Vagina (tissue), 2 donors: ENCODE measurements around the gene TMEM179.

Experiments
- CTCF ChIP-seq, 3 experiments: fragments of 450-650 bp in 2 of 3; fragments of 200-600 bp in 1 of 3; sonication (generic) in 1 of 3; IDR thresholded peaks; one replicate each; pipeline ENCODE4 v1.5.1; 2017 to 2019; ENCODE audit warnings: antibody characterized with exemption in 3 of 3, mild to moderate bottlenecking in 2 of 3, moderate library complexity in 2 of 3
- POLR2A ChIP-seq, 2 donors: fragments of 450-650 bp; IDR thresholded peaks; one replicate each; pipeline ENCODE4 v1.6.1; 2017; ENCODE audit warnings: antibody characterized with exemption in 2 of 2, mild to moderate bottlenecking in 2 of 2, moderate library complexity in 2 of 2
- POLR2AphosphoS5 ChIP-seq, 2 donors: sonication (generic); formaldehyde crosslinking; IDR thresholded peaks; one replicate each; pipeline ENCODE4 v1.9.0; 2017; ENCODE audit warnings: antibody characterized with exemption in 2 of 2, mild to moderate bottlenecking in 2 of 2, low read depth in 1 of 2; ENCODE audit not compliant: insufficient read depth in 1 of 2

- TF ChIP-seq CTCF (IDR thresholded peaks at IDR 0.05) (no peak), POLR2A (IDR thresholded peaks at IDR 0.05) (no peak), POLR2AphosphoS5 (IDR thresholded peaks at IDR 0.05; ENCODE audit: insufficient read depth in 1 of 2, low read depth in 1 of 2) (no peak)
Observed at GRCh38 chr14:104577847-104578301, 26.7 kb downstream of the TMEM179 start.
